ENCODE data around the gene ROBO1.

The ROBO1 gene

GRCh38 chr3:79436387-79436786, 331.4 kb downstream of the ROBO1 start:
- no peak for DNase-seq

DNA sequence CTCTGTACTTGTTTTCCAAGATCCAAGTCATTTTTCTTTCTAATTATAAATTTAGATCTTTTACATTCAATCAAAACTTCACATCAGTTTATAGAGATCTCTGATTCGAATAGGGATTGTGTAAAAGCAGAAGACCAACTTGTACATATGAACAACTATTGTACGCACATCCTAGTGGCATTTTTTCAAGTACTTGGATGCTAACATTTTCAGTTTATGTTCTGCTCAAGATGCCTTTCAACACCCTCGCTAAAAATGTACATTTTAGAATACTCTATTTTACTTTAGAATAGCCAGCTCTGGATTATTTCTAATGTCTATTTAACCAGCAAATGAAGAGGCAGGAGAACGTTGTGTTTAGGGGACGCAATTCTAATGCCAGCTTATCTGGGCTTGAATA, 340.7 kb downstream of the ROBO1 start:
- DNase-seq, result no peak

DNA sequence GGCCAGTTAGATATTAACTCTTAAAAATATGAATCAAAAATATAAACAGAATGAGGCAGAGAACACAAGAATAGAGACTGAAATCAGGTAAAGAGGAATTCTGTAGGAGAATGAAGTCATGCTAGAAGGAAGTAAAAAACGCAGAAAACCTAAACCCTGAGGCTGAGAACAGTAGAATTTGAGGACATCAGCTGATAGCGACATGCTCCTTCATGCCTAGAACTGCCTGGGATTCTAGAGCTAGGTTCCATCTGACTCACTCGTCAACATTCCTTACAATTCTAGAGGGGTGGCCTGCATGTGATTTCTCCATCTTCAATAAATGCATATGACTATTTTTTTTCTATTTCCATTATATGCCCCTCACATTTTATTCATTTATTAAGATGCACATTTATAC, 343.0 kb downstream of the ROBO1 start:
- no peak for DNase-seq

DNA sequence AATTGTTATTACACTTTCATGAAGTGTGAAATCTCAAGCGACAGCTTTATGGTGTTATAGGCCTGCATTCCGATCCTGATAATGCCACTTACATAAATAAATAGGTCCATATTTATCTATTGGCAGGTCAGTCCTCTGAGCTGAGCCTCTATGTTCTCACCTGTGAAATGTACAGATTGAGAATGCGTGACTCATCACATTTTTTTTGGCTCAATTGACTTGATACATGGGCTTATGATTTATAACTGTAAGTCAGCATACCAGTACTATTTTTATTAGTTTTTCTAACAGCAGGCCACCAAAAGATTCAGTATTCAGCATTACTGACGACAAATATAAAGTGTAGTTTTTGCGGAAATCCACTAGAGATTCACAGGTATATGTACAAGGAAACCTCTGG, 344.4 kb downstream of the ROBO1 start:
- no peak for DNase-seq

- no peak for DNase-seq
Observed at GRCh38 chr3:79421273-79421672, 346.5 kb downstream of the ROBO1 start.

- DNase-seq, result no peak
Observed at GRCh38 chr3:79418855-79419621, 348.8 kb downstream of the ROBO1 start.

DNA sequence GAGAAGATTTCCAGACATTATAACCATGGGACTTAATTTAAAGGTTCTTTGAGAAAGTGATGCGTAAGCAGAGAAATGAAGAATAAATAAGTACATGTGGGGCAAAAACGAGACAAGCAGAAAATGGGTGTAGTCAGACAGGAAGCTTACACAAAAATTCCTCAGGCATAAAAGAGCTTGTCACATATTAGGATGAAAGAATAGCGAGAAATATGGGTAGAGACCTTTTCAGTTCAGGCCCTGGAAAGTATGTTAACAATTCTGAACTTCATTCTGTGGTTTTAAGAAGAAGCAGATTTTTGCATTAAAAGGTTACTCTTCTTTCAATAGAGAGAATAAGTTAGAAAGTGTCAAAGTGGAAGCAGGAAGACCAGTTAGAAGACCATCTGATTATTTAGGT, 352.4 kb downstream of the ROBO1 start:
- no peak for DNase-seq

GRCh38 chr3:79414806-79415205, 353.0 kb downstream of the ROBO1 start:
- DNase-seq, result no peak

DNA sequence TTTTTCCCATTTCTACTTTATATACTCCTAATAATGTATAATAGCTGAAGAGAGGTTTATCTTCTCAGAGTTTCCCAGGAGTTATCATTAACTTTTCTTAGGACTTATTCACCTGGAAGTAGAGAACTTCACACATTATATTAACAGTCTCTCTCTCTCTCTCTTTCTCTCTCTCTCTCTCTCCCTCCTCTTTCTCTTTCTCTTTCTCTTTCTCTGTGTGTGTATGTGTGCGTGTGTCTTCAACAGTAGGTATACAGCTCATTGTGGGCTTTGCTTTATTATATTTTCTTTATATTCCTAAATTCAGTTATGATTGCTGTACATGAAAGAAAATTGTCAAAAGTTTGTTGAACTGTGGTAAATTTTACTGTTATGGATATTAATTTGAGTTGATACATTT, 353.8 kb downstream of the ROBO1 start:
- DNase-seq, result no peak

DNA sequence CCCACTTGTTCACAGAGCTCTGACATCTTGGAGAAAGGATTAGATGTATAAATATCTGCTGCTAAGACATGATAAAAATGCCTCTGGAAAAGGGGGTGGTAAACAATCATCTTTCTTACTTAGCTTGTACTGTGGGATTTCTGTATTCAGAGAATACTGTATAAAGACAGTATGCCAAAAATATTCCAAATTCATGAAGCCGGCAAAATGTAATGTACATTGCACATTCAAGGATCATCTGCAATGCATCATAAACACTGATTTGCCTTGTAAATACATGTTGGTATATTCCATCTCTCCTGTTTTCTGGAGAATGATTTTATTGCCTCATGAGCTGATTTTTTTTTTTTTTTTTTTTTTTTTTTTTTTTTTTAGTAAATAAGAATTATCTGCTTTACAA, 355.3 kb downstream of the ROBO1 start:
- no peak for DNase-seq

- DNase-seq, result no peak
Observed at GRCh38 chr3:79410617-79411016, 357.2 kb downstream of the ROBO1 start.

DNA sequence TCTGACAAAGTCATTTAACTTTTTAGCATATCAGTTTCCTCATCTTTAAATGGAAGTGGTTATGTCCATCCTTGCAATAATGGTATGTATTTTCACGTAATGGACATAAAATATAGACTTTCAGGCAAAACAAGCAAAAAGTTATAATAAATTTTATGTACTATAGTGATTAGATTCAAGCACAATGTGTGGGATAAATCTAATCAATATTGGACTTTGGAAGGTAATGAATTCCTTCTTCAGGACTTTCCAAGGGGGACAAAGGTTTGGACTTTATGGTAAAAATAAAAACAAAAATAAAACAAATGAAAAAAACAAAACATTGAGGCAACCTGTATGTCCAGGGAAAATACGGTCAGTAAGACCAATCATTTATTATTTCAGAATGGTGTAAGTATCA, 357.7 kb downstream of the ROBO1 start:
- no peak for DNase-seq

DNA sequence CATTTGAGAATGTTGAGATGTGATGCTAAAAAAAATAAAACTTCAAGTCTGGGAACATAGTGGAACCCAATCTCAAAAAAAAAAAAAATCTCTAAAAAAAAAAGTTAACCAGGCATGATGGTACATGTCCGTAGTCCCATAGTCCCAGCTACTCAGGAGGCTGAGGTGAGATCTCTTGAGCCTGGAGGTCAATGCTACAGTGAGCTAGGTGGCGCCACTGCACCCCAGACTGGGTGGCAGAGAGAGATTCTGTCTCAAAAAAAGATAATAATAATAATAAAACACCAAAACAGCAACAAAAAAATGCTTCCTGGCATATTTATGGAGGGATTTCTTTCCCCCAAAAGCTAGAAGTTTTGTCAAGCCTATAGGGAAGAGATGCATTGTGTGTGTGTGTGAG, 361.6 kb downstream of the ROBO1 start:
- DNase-seq, result no peak

DNA sequence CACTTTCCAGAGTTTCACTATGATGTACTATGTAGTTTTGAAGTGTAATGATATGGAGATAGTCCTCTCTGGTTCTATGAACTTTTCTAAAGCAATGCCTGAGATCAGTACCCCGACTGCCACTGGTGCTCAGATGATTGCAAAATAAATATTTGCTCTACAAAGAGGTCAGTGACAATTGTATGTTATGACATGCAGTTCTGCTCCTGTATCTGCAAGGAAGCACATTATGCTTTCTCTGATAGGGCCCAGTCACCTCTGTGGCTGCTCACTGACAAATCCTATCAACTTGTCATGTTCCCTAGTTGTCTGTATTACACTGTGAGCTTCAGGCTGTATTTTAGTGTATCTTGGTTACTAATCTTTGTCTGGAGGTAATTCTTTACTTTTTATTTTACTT, 362.6 kb downstream of the ROBO1 start:
- no peak for DNase-seq

GRCh38 chr3:79396595-79396994, 371.2 kb downstream of the ROBO1 start:
- no peak for DNase-seq

GRCh38 chr3:79392479-79392878, 375.3 kb downstream of the ROBO1 start:
- no peak for DNase-seq

GRCh38 chr3:79390352-79390751, 377.4 kb downstream of the ROBO1 start:
- DNase-seq, result no peak

GRCh38 chr3:79385211-79385610, 382.6 kb downstream of the ROBO1 start:
- DNase-seq, result no peak

GRCh38 chr3:79383402-79384012, 384.3 kb downstream of the ROBO1 start:
- DNase-seq, result no peak

- DNase-seq, result no peak
Observed at GRCh38 chr3:79380581-79380980, 387.2 kb downstream of the ROBO1 start.

GRCh38 chr3:79378064-79378463, 389.7 kb downstream of the ROBO1 start:
- DNase-seq, result no peak

DNA sequence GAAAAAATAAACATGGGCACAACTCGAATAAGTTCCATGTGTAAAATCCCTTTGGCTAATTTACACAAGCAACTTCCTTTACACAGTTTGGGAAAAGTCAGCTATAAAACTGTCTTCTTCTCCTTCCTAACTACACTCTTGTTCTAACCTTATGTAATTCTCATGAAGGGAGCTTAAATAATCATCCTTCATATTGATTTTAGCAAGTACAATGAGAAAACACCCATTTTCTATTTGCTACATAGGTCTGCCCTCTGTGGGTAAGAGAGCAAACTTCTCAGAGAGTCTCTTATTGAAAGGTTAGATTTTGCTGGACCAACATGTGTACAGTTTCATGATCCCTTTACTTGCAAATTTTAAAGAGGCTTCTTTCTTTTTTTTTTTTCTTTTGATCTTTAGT, 398.5 kb downstream of the ROBO1 start:
- no peak for DNase-seq

DNA sequence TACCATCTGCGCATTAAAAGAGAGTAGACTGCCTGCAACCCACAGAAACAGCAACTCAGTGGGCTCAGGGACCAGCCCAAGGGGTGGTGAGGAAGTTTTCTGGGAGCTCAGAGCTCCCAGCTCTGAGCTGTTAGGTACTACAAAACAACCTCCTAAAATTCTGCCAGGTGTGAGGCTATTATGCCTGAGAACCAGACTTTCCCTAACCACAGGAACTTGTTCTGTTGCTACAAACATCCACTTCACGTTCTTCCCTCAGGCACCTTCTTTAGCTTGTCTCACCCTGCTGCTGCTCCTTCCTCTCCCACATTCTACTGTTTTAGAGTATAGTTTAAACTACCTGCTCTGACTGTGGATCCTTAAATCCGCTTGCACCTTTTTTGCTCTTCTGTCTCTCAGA, 399.4 kb downstream of the ROBO1 start:
- no peak for DNase-seq

DNA sequence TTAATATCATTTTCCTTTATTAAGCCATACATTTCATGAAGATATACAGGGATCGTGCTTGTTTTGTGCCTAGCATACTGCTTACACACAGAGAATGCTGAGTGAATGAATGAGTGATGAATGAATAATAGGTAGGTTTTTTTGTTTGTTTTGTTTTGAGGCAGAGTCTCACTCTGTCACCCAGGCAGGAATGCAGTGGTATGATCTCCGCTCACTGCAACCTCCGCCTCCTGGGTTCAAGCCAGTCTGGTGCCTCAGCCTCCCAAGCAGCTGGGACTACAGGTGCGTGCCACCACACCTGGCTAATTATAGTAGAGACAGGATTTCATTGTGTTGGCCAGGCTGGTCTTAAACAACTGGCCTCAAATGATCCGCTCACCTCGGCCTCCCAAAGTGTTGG, 400.0 kb downstream of the ROBO1 start:
- DNase-seq, result no peak

- no peak for DNase-seq
Observed at GRCh38 chr3:79367066-79367465, 400.7 kb downstream of the ROBO1 start.
